DOHH2 (cell line): ENCODE measurements around the gene RAC2.

Experiments used
- H3F3A ChIP-seq: fragments of 200-600 bp; sonication (generic), shearing (Covaris generic); 2 replicates; pipeline ENCODE4 v1.6.0; 2016; ENCODE audit warnings: antibody characterized with exemption, mild to moderate bottlenecking; ENCODE audit not compliant: control insufficient read depth, insufficient read depth
- H3K27ac ChIP-seq: fragments of 200-600 bp; sonication (generic); 2 replicates; pipeline ENCODE4 v1.5.1; 2014; ENCODE audit warnings: low read depth, mild to moderate bottlenecking, low read length, moderate library complexity
- H3K27me3 ChIP-seq: fragments of 200-600 bp; sonication (generic); 2 replicates; pipeline ENCODE4 v1.6.1; 2014; ENCODE audit warnings: mild to moderate bottlenecking, low read length, mixed read lengths; ENCODE audit not compliant: control insufficient read depth
- H3K36me3 ChIP-seq: fragments of 200-600 bp; sonication (generic); 2 replicates; pipeline ENCODE4 v1.6.1; 2014; ENCODE audit warnings: mild to moderate bottlenecking, low read length, moderate library complexity, mixed read lengths; ENCODE audit not compliant: control insufficient read depth
- H3K4me1 ChIP-seq: fragments of 200-600 bp; sonication (generic); 2 replicates; pipeline ENCODE4 v1.6.1; 2014; ENCODE audit warnings: mild to moderate bottlenecking, low read length, mixed read lengths; ENCODE audit not compliant: control insufficient read depth
- H3K4me2 ChIP-seq: fragments of 200-600 bp; sonication (generic); 2 replicates; pipeline ENCODE4 v1.6.0; 2014; ENCODE audit warnings: mild to moderate bottlenecking, low read length, moderate library complexity
- H3K4me3 ChIP-seq: fragments of 200-600 bp; sonication (generic); 2 replicates; pipeline ENCODE4 v1.5.1; 2014; ENCODE audit warnings: mild to moderate bottlenecking, low read length, mixed read lengths
- H3K79me2 ChIP-seq: fragments of 200-600 bp; sonication (generic); 2 replicates; pipeline ENCODE4 v1.6.1; 2014; ENCODE audit warnings: mild to moderate bottlenecking, low read length, mixed read lengths; ENCODE audit not compliant: control insufficient read depth
- H3K9me2 ChIP-seq: fragments of 200-600 bp; sonication (generic); replicated peaks from 2 replicates; pipeline ENCODE4 v1.6.1; 2014; ENCODE audit warnings: mild to moderate bottlenecking, low read length, mixed read lengths; ENCODE audit not compliant: control insufficient read depth
- H3K9me3 ChIP-seq: fragments of 200-600 bp; sonication (generic); 2 replicates; pipeline ENCODE4 v1.6.1; 2014; ENCODE audit warnings: antibody characterized with exemption, low read length, mixed read lengths; ENCODE audit not compliant: control insufficient read depth, insufficient read depth
- H4K20me1 ChIP-seq: fragments of 200-600 bp; sonication (generic); 2 replicates; pipeline ENCODE4 v1.6.0; 2014; ENCODE audit warnings: low read depth, mild to moderate bottlenecking, antibody characterized with exemption, low read length, moderate library complexity; ENCODE audit not compliant: control insufficient read depth, insufficient read depth
- CTCF ChIP-seq: fragments of 200-600 bp; sonication (generic); IDR thresholded peaks from one replicate; pipeline ENCODE4 v1.5.1; 2014; ENCODE audit warnings: antibody characterized with exemption, mild to moderate bottlenecking, low read depth, low read length; ENCODE audit not compliant: poor library complexity, severe bottlenecking
- EZH2phosphoT487 ChIP-seq: fragments of 200-600 bp; sonication (generic); IDR thresholded peaks from 2 replicates; pipeline ENCODE4 v1.6.1; 2017; ENCODE audit warnings: borderline replicate concordance, mild to moderate bottlenecking, antibody characterized with exemption, low read length, moderate library complexity, mixed read lengths

The RAC2 gene

GRCh38 chr22:37267661-37268413 is 23.8 kb upstream of the RAC2 start:
- Histone ChIP-seq H3K36me3 (no peaks in the 10 kb centered on the region), H3K27me3 (no peaks in the 10 kb centered on the region), H3K4me2 (peak overlapping the region; percentile 89), H4K20me1 (no peaks in the 10 kb centered on the region), H3K79me2 (no peaks in the 10 kb centered on the region), H3K4me3 (peak overlapping the region; percentile 75), H3K27ac (0 out of 2 replicates have a peak overlapping the region, but pooled peaks have one; percentile 11), H3K9me3 (peaks cover 13% of the 10 kb centered on the region), H3K4me1 (peaks cover 51% of the 10 kb centered on the region), H3F3A (peaks cover 12% of the 10 kb centered on the region), H3K9me2 (no peaks in the 10 kb centered on the region)
- no peak for TF ChIP-seq CTCF
- no peak for TF ChIP-seq EZH2phosphoT487

GRCh38 chr22:37267135-37267587 is 23.1 kb upstream of the RAC2 start:
- Histone ChIP-seq H3K79me2 (no peaks in the 10 kb centered on the region), H3K27ac (0 out of 2 replicates have a peak overlapping the region, but pooled peaks have one; percentile 11), H3F3A (peaks cover 9% of the 10 kb centered on the region), H3K9me2 (no peaks in the 10 kb centered on the region), H3K36me3 (no peaks in the 10 kb centered on the region), H4K20me1 (no peaks in the 10 kb centered on the region), H3K4me2 (peak overlapping the region; percentile 89), H3K27me3 (no peaks in the 10 kb centered on the region), H3K9me3 (peaks cover 13% of the 10 kb centered on the region), H3K4me1 (peaks cover 51% of the 10 kb centered on the region), H3K4me3 (peak overlapping the region; percentile 75)
- TF ChIP-seq EZH2phosphoT487 (no peak), CTCF (peak; percentile 92)

GRCh38 chr22:37266581-37267134 is 22.6 kb upstream of the RAC2 start:
- Histone ChIP-seq H3K36me3 (no peaks in the 10 kb centered on the region), H3K27me3 (no peaks in the 10 kb centered on the region), H3K27ac (no peak overlapping the region), H4K20me1 (no peaks in the 10 kb centered on the region), H3K4me2 (peak overlapping the region; percentile 89), H3K4me1 (peaks cover 50% of the 10 kb centered on the region), H3K9me3 (peaks cover 13% of the 10 kb centered on the region), H3K4me3 (peak overlapping the region; percentile 75), H3K79me2 (no peaks in the 10 kb centered on the region), H3K9me2 (no peaks in the 10 kb centered on the region), H3F3A (peaks cover 9% of the 10 kb centered on the region)
- no peak for TF ChIP-seq CTCF
- no peak for TF ChIP-seq EZH2phosphoT487
